ENCODE data around the gene TINAGL1.
"Not testable (repeated sequence)": the region's sequence is repeated elsewhere in the genome, so short reads cannot be mapped to it uniquely, and the experiment has no call there.

TINAGL1 gene

DNA sequence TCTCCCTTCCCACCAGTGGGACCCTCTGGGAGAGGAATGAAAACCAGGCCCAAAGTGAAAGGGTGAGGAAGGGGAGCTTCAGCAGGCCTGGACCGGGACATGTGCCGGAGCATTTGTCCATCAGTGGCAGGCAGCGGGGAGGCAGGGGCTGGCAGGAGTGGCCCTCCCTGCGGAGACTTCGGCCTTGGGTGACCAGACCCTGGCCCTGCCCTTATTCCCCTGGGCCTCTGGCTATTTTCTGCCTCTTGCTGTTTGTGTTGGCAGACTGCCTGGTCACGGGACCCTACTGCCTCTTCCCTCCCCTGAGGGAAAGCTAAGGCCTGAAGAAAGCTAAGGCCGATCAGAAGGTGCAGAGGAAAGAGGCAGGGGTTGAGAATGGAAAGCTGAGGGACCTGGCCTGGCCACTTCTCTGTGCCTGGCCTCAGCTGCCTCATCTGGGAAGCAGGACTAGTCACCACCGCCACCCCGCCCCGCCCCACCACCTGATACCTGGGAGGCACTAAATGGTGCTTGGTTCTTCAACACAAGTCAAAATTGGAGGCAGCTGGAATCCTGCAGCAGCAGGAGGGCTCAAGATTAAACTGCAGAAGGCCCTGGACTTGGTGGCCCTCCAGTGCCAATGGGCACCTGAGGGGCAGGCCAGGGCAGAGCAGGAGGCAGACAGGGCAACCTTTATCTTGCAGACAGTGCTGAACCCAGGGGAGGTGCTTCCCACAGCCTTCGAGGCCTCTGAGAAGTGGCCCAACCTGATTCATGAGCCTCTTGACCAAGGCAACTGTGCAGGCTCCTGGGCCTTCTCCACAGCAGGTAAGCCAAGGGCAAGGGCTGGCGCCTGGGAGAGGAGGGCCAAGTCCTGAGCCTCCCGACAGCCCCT lies 7.9 kb downstream of the TINAGL1 start:
- DNase-seq (ENCODE audit: low spot score) = no peak

DNA sequence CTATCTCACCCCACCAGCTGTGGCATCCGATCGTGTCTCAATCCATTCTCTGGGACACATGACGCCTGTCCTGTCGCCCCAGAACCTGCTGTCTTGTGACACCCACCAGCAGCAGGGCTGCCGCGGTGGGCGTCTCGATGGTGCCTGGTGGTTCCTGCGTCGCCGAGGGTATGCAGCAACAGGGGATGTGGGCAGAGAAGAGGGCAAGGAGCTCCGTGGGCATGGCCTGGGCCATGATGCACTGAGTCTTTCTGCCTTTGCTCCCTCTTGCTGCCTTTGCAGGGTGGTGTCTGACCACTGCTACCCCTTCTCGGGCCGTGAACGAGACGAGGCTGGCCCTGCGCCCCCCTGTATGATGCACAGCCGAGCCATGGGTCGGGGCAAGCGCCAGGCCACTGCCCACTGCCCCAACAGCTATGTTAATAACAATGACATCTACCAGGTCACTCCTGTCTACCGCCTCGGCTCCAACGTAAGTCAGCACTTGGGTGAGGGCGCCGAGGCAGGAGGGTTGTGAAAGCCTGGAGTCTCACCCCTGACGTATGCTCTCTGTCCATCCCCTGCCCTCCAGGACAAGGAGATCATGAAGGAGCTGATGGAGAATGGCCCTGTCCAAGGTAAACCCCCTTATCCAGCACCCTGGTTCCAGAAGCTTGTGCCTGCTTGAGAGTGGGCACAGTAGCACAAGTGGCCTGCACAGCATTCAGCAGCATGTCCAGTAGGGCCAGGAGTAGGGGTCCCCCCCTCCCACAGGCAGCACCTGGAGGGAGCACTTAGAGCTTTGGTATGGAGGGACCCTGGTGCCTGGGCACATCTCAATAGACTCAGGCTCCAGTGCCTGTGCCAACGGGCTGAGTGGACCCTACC lies 8.8 kb downstream of the TINAGL1 start:
- DNase-seq (ENCODE audit: low spot score) = no peak

DNA sequence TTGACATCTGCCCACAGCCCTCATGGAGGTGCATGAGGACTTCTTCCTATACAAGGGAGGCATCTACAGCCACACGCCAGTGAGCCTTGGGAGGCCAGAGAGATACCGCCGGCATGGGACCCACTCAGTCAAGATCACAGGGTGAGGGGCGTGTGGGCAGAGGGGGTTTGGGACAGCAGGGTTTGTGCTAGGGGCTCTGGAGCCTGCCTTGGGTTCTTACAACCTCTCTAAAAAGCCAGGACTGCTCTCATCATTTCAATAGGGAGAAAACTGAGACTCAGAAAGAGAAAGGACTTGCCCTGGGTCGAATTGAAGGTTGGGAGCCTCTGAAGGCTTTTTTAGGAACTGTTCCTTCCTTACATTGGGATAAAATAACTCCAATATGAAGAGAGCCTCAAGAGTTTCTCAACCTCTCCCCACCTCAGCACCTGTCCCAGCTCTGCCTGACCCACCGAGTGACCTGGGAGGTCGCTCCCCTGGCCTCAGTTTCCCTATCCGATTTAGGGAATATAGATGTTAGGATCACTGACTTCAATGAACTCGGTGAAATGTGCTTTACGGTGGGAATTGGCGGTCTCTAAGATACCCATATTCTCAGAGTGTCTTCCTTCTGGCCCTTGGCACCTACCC lies 9.5 kb downstream of the TINAGL1 start:
- no peak for DNase-seq (ENCODE audit: low spot score)

DNA sequence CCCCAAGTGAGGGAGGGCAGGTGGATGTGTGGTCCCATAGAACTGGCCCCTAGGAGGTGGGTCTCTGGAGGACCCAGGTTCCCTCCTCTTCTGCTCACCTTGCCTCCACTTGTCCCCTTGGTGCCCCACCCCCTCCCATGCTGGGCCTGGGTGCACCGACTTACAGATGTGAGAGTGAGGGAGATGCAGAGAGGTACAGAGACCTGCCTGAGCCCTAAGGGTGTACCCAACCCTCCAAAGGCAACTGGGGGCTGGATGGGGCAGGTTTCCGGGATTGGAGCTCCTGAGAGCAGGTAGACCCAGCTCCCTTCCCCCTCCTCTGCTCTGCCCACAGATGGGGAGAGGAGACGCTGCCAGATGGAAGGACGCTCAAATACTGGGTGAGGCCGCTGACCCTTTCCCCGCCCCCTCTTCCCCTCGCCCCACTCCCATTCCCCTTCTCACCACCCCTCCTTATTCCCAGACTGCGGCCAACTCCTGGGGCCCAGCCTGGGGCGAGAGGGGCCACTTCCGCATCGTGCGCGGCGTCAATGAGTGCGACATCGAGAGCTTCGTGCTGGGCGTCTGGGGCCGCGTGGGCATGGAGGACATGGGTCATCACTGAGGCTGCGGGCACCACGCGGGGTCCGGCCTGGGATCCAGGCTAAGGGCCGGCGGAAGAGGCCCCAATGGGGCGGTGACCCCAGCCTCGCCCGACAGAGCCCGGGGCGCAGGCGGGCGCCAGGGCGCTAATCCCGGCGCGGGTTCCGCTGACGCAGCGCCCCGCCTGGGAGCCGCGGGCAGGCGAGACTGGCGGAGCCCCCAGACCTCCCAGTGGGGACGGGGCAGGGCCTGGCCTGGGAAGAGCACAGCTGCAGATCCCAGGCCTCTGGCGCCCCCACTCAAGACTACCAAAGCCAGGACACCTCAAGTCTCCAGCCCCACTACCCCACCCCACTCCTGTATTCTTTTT lies 10.3 kb downstream of the TINAGL1 start:
- DNase-seq (ENCODE audit: low spot score) = no peak

DNA sequence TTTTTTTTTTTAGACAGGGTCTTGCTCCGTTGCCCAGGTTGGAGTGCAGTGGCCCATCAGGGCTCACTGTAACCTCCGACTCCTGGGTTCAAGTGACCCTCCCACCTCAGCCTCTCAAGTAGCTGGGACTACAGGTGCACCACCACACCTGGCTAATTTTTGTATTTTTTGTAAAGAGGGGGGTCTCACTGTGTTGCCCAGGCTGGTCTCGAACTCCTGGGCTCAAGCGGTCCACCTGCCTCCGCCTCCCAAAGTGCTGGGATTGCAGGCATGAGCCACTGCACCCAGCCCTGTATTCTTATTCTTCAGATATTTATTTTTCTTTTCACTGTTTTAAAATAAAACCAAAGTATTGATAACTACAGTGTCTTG lies 11.0 kb downstream of the TINAGL1 start:
- not testable (repeated sequence) for DNase-seq (ENCODE audit: low spot score)

DNA sequence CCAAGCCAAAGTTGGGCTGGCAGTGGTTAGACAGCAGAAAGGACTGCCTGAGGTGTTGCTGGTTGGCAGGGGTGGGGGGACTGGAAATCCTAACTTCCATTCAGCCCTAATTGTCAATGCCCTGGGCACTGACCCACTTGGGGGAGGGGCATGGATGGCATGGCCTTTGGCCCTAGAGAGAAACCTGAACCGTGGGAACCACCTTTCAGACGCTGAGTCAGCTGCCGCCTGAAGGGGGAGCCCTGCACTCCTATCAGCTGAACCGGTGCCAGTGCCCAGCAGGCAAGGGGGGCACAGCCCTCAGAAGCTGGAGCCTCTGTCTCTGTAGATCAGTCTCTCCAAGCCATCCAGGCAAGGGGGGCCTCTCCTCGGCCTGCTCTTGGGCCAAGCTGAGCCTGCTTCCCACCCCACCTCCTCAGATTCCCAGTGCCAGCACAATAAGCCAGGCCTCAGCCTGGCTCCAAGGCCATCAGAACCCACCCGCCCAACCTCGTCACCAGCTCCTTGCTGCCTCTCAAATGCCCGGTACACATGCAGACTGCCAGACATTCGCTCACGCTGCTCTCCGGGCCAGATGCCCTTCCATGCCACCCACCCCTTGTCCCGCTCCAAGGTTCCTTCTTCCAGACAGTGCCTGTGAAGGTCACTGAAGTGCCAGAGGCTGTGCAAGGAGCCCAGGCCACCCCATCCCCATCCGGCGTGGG lies 11.6 kb downstream of the TINAGL1 start:
- peak; percentile 46 for DNase-seq (ENCODE audit: low spot score)

DNA sequence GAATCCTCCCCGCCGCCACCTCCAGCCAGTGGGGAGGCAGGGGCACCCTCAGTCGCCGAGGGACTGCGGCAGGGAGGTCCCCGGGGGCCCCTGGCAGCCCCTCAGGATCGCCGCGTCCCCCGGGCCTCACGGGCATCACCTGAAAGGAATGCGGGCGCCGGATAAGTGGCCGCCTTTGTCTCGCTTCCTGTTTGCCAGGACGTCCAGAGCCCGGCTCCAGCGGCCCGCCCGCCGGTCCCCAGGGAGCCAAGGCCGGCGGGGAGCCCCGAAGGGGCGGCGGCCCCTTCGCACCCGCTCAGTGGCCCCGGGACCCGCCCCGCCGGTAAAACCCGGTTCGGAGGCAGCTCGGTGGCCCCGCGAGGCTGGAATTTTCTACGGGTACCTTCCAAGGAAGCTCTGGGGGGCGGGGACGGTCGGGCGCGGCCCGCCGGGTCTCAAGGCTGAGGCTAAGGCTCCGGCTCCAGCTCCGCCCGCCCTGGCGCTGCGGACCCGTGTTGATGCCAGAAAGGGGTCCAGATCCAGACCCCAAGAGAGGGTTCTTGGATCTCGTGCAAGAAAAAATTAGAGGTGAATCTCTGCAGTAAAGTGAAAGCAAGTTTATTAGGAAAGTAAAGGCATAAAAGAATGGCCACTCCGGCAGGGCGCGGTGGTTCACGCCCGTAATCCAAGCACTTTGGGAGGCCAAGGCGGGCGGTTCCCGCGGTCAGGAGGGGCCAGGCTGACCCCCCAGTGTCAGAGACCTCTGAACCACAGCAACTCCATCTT lies 12.6 kb downstream of the TINAGL1 start:
- DNase-seq (ENCODE audit: low spot score) = no peak

DNA sequence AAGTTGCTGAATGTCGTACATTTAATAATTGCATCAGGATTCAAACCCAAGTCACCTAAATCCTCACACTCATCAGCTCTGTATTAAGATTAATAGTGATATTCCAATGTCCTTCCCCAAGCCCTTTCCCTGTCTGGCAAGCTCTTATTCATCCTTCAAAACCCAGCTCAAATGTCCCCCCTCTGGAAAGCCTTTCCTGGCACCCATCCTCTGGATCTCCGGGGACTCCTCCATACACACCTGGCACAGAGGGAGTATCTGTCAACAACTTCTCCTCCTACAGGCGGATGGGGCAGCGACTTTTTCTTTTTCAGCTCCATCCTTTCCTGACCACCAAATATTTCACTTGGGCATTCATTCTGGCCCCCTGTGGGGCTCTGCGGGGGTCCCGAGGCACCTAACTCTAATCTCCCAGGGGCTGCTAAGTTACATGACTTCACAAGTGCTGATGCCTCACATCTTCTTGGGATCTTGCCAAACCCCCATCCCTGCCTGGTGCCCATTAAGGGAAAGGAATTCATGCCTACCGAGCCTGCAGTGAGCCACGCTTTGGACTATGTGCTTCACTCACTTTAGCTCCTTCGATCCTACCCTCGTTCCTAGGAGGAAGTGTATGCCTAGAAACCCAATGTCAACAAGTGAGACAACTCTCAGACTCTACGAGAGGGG lies 15.2 kb downstream of the TINAGL1 start:
- no peak for DNase-seq (ENCODE audit: low spot score)

DNA sequence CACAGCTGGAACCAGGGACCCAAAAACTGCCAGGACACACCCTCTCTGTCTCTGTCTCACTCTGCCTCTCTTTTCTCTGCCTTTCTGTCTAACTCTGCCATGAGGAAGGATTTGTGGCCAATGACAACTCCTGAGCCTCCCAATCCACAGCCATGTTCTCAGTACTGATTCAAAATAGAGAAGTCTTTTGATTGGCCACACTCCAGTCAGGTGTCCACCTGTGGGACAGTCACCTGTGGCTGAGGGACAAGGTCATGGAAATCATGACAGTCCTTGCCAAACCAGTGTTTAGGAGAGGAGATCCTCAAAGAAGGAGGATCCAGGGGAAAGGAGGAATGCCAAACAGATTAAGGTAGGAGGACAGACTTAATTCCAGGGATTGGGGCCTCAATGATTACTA lies 15.8 kb downstream of the TINAGL1 start:
- no peak for DNase-seq (ENCODE audit: low spot score)

DNA sequence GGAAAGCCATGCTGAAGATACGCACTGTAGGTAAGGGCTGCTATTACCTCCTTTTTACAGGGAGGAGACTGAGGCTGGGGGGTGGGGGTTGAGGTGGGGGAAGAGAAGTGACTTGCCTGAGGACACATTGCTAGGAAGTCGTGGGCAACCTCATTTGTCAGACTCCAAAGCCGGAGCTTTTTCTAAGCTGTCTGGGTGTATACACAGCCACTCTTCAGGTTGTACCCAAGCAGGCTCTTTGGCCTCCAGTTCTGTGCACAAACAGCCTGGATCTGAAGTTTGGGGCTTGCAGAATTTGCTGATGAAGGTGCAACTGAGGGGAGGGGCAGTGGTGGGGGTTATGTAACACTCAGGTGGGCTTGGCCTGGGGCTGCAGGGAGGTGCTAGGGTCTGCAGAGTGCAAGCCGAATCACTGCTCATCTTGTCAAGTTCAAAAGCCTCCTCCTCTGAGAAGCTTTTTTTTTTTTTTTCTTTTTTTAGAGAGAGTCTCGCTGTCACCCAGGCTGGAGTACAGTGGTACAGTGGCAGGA lies 16.9 kb downstream of the TINAGL1 start:
- DNase-seq (ENCODE audit: low spot score) = no peak

DNA sequence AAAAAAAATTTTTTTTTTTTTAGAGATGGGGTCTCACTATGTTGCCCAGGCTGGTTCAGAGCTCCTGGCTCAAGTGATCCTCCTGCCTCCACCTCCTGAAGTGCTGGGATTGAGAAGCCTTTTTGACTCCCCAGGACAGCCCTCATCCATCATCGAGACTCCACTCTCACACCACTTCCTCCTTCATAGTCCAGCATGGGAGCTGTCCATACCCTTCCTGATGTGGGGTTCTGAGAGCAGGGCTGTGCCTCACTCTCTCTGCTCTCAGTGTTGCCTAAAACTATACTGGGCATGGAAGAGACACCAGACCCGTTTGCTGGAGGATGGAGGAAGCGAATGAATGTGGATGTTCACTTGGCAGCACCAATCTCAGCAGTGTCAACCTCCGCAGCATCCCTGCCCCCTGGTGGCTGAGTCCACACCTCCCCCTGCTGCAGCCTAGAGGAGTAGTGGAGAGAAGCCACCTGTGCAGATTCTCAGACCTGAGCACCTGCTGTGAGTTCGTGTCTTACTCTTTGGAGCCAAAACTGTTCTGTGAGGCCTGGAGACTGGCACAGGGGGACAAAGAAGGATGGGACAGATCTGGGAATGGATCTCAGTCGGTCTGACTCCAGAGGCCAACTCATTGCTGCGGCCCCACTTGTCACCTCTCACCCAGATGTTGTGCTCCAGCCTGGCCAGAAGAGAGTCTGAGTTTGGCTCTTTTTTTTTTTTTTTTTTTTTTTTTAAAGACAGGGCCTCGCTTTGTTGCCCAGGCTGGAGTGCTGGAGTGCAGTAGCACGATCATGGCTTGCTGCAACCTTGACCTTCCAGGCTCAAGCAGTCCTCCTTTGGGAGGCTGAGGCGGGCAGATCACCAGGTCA lies 17.7 kb downstream of the TINAGL1 start:
- peak; percentile 37 for DNase-seq (ENCODE audit: low spot score)

DNA sequence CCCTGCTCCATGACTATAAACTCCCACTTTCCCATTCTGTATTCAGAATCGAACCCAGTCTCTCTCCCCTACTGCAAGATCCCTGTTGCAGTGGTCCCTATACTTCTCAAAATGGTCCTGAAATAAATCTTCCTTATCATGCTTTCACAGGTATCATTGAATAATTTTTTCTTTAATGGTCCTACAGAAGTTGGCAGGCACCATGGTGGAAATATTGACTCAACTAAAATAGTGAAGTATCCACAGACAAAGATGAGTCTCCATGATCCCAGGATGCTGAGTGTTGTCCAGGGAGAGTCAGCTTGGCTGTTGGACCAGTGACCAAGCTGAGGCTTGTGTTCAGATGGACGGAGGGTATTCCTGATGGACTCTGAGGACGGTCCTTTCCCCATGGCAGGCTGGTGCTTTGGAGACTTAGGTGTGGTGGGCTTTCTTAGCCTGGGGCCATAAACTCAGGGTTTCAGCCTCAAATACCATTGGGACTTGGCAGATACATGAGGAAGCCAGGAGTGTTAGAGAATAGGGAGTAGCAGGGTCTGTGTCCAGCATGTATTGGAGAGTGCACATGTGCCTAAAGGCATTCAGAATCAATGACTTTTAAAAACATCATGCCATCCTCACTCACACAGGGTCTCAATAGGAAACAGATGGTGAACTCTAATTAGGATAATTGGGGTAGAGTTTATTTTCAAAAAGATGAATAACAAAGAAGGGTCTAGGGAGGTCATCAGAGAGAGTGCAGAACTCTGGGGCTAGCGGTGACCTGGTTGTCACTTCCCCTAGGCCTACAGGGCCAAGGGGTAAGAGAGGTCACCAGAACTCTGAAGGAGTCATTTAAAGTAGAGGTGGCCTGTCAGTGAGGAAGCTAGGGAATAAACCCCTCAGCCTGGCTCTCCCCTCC lies 19.8 kb downstream of the TINAGL1 start:
- no peak for DNase-seq (ENCODE audit: low spot score)

DNA sequence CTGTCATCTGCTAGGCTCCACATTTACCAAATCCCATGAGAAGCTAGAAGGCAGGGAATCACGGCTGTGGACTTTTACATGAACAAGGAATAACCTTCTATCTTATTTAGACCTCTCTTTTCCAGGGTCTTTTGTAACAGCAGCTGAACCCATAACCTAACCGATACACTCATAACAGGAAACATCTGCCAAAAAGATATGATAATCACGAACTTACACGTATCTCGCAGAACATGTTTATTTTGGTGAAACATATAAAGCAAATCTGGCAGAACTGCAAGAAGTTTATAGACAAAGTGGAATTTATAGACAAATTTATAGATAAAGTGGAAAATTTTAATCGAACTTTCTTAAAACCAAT lies 20.4 kb downstream of the TINAGL1 start:
- DNase-seq (ENCODE audit: low spot score) = no peak

DNA sequence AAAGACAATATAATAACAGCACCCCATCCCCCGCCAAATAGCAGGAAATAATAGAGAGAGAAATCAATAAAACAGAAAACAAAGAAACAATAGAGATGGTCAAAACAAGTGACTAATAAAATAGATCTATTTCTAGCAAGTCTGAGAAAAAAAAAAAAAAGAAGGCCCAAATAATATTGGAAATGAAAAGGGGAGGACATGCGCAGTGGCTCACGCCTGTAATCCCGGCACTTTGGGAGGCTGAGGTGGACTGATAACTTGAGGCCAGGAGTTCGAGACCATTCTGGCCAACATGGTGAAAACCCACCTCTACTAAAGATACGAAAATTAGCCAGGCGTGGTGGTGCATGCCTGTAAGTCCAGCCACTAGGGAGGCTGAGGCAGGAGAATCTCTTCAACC lies 22.7 kb downstream of the TINAGL1 start:
- DNase-seq (ENCODE audit: low spot score) = no peak

DNA sequence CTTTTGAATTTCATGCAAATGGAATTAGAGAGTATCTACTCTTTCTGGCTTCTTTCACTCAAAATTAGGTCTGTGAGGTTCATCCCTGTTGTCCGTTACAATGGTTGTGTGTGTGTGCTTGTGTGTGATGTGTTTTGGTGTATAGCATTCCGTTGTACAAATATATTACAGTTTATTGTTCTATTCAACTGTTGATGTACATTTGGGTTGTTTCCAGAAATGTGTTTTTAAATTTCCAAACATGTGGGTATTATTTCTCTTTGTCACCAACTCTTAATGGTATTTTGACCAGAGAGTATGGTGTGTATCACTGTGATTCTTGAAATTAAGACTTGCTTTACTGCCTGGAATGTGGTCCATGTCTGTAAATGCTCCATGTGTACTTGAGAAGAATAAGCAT lies 24.3 kb downstream of the TINAGL1 start:
- no peak for DNase-seq (ENCODE audit: low spot score)

DNA sequence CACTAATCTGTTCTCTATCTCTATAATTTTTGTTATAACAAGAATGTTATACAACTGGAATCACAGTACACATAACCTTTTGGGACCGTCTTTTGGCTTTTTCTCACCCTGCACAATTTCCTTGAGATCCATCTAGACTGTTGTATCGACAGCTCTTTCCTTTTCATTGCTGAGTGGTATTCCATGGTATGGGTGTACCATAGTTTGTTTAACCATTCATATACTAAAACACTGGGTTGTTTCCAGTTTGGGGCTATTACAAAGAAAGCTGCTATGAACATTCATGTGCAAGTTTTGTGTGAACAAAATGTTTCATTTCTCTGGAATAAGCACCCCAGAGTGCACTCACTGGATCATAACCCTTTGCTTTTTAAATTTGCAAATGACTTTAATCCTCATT lies 25.8 kb downstream of the TINAGL1 start:
- no peak for DNase-seq (ENCODE audit: low spot score)

DNA sequence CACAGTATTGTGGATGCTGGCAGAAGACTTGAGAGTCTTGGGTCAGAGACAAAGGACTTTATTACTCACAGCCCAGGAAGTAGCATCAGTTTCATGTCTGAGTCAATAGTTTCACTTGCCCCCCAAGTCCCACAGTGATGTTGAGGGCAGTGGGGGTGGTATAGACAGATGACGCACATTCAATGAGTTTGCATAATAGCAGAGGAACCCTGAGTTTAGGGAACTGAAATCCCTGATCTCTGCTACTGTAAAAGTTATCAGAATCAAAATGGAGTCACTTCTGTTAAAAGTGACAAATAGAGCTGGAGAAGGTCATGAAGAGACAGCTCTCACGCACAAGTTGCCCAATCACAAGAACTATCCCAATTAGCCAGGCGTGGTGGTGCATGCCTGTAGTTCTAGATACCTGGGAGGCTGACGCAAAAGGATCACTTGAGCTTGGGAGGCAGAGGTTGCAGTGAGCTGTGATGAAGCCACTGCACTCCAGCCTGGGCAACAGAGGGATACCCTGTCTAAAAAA lies 29.7 kb downstream of the TINAGL1 start:
- peak; percentile 31 for DNase-seq (ENCODE audit: low spot score)

All from RKO (cell line).